SK-N-SH (cell line): ENCODE measurements around the gene ZW10.

Experiments used
- CHD2 ChIP-seq: fragments of 150-350 bp; IDR thresholded peaks from 2 replicates; pipeline ENCODE4 v1.6.1; 2018; ENCODE audit warnings: low read length; ENCODE audit not compliant: partially characterized antibody
- CTCF ChIP-seq: fragments of 200-600 bp; sonication (generic); IDR thresholded peaks from 2 replicates; pipeline ENCODE4 v1.6.1; 2017; ENCODE audit warnings: antibody characterized with exemption, mild to moderate bottlenecking, moderate library complexity
- EP300 ChIP-seq, 2 experiments: IDR thresholded peaks; 2 replicates each; pipeline versions ENCODE4 v1.4.0 to v1.6.1; 2012; ENCODE audit warnings: borderline replicate concordance in 1 of 2, low read depth in 1 of 2, low read length in 1 of 2
- EZH2phosphoT487 ChIP-seq: fragments of 200-600 bp; sonication (generic); IDR thresholded peaks from 2 replicates; pipeline ENCODE4 v1.6.1; 2017; ENCODE audit warnings: low read depth, mixed run types, mild to moderate bottlenecking, antibody characterized with exemption, moderate library complexity, borderline replicate concordance
- MXI1 ChIP-seq: IDR thresholded peaks from 2 replicates; pipeline ENCODE4 v1.6.1; 2012; ENCODE audit warnings: mild to moderate bottlenecking, low read depth, low read length, improper control_type of control experiment
- NRF1 ChIP-seq: IDR thresholded peaks from 2 replicates; pipeline ENCODE4 v1.6.1; 2012; ENCODE audit warnings: low read depth, mild to moderate bottlenecking, low read length
- POLR2AphosphoS5 ChIP-seq: IDR thresholded peaks from 2 replicates; pipeline ENCODE4 v1.6.1; 2012; ENCODE audit warnings: low read depth, low read length
- RXRA ChIP-seq: IDR thresholded peaks from 2 replicates; pipeline ENCODE4 v1.4.0; 2012; ENCODE audit warnings: low read depth, mild to moderate bottlenecking, borderline replicate concordance
- TCF12 ChIP-seq: IDR thresholded peaks from 2 replicates; pipeline ENCODE4 v1.4.0; 2012
- TF ChIP-seq, protein P1 (sequence below): IDR thresholded peaks from 2 replicates; pipeline ENCODE4 v1.4.0; 2012; ENCODE audit warnings: low read depth, borderline replicate concordance

DNA sequence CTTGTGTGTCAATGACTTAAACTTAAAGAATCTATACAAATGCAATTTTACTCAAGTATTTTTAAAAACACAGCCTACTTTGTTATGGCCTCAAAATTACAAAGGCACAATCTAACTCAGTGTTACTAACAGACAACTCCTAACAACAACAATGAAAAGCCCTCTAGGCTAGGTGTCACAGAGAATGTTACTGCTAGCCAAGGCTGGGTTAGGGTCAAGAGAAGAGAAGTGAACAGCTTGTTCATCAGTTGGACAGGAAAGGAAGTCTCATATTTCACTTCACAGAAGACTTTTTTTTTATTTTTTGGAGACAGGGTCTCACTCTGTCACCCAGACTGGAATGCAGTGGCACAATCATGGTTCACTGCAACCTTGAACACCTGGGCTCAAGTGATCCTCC lies 32.1 kb upstream of the ZW10 start:
- TF ChIP-seq POLR2AphosphoS5: no peak
- no peak for TF ChIP-seq CTCF
- no peak for TF ChIP-seq NRF1
- no peak for TF ChIP-seq RXRA
- no peak for TF ChIP-seq TCF12
- TF ChIP-seq EP300 (IDR thresholded peaks at IDR 0.05; ENCODE audit: borderline replicate concordance in 1 of 2, low read depth in 1 of 2, low read length in 1 of 2): no peak
- TF ChIP-seq, protein P1, sequence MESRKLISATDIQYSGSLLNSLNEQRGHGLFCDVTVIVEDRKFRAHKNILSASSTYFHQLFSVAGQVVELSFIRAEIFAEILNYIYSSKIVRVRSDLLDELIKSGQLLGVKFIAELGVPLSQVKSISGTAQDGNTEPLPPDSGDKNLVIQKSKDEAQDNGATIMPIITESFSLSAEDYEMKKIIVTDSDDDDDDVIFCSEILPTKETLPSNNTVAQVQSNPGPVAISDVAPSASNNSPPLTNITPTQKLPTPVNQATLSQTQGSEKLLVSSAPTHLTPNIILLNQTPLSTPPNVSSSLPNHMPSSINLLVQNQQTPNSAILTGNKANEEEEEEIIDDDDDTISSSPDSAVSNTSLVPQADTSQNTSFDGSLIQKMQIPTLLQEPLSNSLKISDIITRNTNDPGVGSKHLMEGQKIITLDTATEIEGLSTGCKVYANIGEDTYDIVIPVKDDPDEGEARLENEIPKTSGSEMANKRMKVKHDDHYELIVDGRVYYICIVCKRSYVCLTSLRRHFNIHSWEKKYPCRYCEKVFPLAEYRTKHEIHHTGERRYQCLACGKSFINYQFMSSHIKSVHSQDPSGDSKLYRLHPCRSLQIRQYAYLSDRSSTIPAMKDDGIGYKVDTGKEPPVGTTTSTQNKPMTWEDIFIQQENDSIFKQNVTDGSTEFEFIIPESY: no peak
- no peak for TF ChIP-seq EZH2phosphoT487
- TF ChIP-seq CHD2: no peak
- TF ChIP-seq MXI1: no peak
